Transverse colon (tissue), 4 donors: ENCODE results near the gene C10orf143. TPM values are rescaled to one million over a fixed set of nuclear protein-coding genes. Genes with fewer than 3 reads are reported as not detected.

Source experiments
- DNase-seq: peaks from one replicate; pipeline ENCODE4 v3.0.0-alpha.2; 2019
- H3K27ac ChIP-seq, 4 donors: fragments of 200-600 bp; sonication (generic); 2 replicates each; pipeline ENCODE4 v1.5.1; 2016 to 2018; ENCODE audit warnings: inconsistent platforms in 4 of 4
- H3K27me3 ChIP-seq: fragments of 200-600 bp; sonication (generic); 2 replicates; pipeline ENCODE4 v1.5.1; 2017; ENCODE audit warnings: inconsistent platforms
- H3K36me3 ChIP-seq, 4 donors: fragments of 200-600 bp; sonication (generic); 2 replicates each; pipeline ENCODE4 v1.5.1; 2017 to 2019; ENCODE audit warnings: inconsistent platforms in 4 of 4
- H3K4me1 ChIP-seq, 4 donors: fragments of 200-600 bp; sonication (generic); 2 replicates each; pipeline ENCODE4 v1.5.1; 2017 to 2020; ENCODE audit warnings: inconsistent platforms in 4 of 4
- H3K4me3 ChIP-seq, 4 donors: fragments of 200-600 bp; sonication (generic); 1 replicate in 1 of 4; 2 replicates in 3 of 4; pipeline versions ENCODE4 v1.5.1 to v1.6.1; 2017 to 2019; ENCODE audit warnings: inconsistent platforms in 4 of 4
- H3K9me3 ChIP-seq, 2 donors: fragments of 200-600 bp; sonication (generic); 2 replicates each; pipeline ENCODE4 v1.5.1; 2017 to 2019; ENCODE audit warnings: inconsistent platforms in 2 of 2
- EP300 ChIP-seq: sonication (generic); formaldehyde crosslinking; IDR thresholded peaks from one replicate; pipeline ENCODE4 v1.6.1; 2017; ENCODE audit warnings: antibody characterized with exemption, low read depth
- POLR2A ChIP-seq: fragments of 450-650 bp; IDR thresholded peaks from one replicate; pipeline ENCODE4 v1.6.1; 2016; ENCODE audit warnings: antibody characterized with exemption, mild to moderate bottlenecking, moderate library complexity
- POLR2AphosphoS5 ChIP-seq, 3 donors: sonication (generic); formaldehyde crosslinking; IDR thresholded peaks; one replicate each; pipeline ENCODE4 v1.6.1; 2016; ENCODE audit warnings: antibody characterized with exemption in 3 of 3
- WGBS, 2 donors: methylation state at CpG; one replicate each; pipeline ENCODE4 v1.1.5; 2018; ENCODE audit warnings: low coverage in 1 of 2; 5-methylcytosine and 5-hydroxymethylcytosine counted together
- in situ Hi-C, 4 donors: fragments of 200-750 bp; cut with MboI; loops; one replicate each; pipeline versions ENCODE4 v1.15.0 to v1.15.1; 2017; ENCODE audit warnings: low sequenced_read_pairs in 3 of 4, low pct_ligation_motif_present in 1 of 4, low pct_unique_long_range_greater_than_20kb in 1 of 4
- intact Hi-C: fragments of 100-400 bp; cut with DNase I; formaldehyde crosslinking; loops from one replicate; pipeline ENCODE4 v1.15.1; 2023; ENCODE audit warnings: low total_unique reads
- total RNA-seq, 4 donors: library from RNA; depleted of rRNA; stranded (reverse); fragments of >200 nt; gene quantifications; one replicate each; pipeline ENCODE4 v1.1.0, GENCODE V29; 2016
- TF ChIP-seq, protein P1 (sequence below), 5 experiments: fragments of 200-600 bp in 3 of 5; fragments of 450-650 bp in 2 of 5; sonication (generic) in 3 of 5; IDR thresholded peaks; 1 replicate in 2 of 5; 2 replicates in 3 of 5; pipeline ENCODE4 v1.5.1; 2016 to 2017; ENCODE audit warnings: antibody characterized with exemption in 5 of 5, inconsistent platforms in 3 of 5, mild to moderate bottlenecking in 2 of 5, moderate library complexity in 1 of 5

The C10orf143 gene
- total RNA-seq, 4 donors from 2014 or later, result 3.8 to 4.0 TPM; not detected in 2

DNA sequence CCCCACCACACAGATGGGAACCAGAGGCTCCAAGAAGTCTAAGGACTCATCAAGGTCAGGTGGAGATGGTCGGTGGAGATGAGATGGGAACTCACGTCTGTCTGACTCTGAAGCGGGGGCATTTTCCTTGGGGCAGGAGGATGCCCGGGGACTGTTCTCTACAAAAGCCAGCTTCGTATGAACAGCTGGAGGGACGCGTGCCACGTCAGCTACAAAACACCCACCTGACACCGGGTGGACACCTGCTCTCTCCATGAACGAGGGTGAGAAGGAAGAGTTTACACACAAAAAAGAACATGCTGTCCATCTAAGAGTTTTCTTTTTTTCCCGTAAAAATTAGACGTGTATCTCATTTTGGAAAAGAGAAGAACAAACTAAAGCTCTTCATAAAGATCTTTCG is 47.7 kb downstream of the C10orf143 start:
- in situ Hi-C loops, result no loop called here
- no peak for DNase-seq
- TF ChIP-seq POLR2AphosphoS5 (IDR thresholded peaks at IDR 0.05), result no peak
- TF ChIP-seq POLR2A, result no peak
- TF ChIP-seq EP300, result no peak
- TF ChIP-seq, protein P1, sequence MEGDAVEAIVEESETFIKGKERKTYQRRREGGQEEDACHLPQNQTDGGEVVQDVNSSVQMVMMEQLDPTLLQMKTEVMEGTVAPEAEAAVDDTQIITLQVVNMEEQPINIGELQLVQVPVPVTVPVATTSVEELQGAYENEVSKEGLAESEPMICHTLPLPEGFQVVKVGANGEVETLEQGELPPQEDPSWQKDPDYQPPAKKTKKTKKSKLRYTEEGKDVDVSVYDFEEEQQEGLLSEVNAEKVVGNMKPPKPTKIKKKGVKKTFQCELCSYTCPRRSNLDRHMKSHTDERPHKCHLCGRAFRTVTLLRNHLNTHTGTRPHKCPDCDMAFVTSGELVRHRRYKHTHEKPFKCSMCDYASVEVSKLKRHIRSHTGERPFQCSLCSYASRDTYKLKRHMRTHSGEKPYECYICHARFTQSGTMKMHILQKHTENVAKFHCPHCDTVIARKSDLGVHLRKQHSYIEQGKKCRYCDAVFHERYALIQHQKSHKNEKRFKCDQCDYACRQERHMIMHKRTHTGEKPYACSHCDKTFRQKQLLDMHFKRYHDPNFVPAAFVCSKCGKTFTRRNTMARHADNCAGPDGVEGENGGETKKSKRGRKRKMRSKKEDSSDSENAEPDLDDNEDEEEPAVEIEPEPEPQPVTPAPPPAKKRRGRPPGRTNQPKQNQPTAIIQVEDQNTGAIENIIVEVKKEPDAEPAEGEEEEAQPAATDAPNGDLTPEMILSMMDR (IDR thresholded peaks at IDR 0.05), result no peak
- H3K9me3 ChIP-seq, result no peaks in the 10 kb centered on the region
- intact Hi-C loops, result no loop called here
- H3K27ac ChIP-seq, result no peak overlapping the region
- H3K36me3 ChIP-seq, result no peaks in the 10 kb centered on the region
- no peaks in the 10 kb centered on the region for H3K27me3 ChIP-seq
- H3K4me3 ChIP-seq, result no peak overlapping the region
- H3K4me1 ChIP-seq, result no peaks in the 10 kb centered on the region
- 93 to 95% methylated on average over 13 of the region's 13 CpGs for WGBS, 2 donors

DNA sequence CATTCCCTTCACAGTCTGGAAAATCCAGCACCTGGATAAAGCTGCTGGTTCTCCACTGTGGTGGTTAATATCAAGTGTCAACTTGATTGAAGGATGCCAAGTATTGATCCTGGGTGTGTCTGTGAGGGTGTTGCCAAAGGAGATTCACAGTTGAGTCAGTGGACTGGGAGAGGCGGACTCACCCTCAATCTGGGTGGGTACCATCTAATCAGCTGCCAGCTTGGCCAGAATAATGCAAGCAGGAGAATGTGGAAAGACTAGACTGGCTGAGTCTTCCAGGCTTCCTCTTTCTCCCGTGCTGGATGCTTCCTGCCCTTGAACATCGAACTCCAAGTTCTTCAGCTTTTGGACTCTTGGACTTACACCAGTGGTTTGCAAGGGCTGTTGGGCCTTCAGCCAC is 48.4 kb downstream of the C10orf143 start:
- intact Hi-C loops, result no loop called here

DNA sequence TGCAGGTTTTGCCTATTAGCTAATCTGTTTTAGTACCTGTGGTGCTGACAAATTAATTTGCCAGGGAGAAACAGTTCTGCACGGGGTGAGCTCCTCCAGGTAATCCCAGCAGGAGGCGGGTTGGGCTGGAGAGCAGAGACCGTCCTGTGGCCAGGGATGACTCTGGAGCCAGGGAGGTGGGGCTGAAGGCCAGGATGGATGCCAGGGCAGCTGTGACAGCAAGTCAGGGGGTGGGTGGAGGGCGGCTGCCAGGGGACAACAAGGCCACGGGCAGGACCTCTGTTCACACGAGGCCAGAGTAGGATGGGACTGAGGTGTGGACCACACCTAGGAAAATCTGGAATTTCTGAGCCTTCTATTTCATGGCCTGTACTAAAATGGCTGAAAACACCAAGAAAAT is 48.9 kb downstream of the C10orf143 start:
- Histone ChIP-seq H3K36me3 (no peaks in the 10 kb centered on the region), H3K4me1 (no peaks in the 10 kb centered on the region), H3K27ac (no peak overlapping the region), H3K27me3 (no peaks in the 10 kb centered on the region), H3K9me3 (no peaks in the 10 kb centered on the region), H3K4me3 (no peak overlapping the region)
- 79% methylated on average over 6 of the region's 6 CpGs; no CpG with 5 or more reads in 1 of the 2 donors for WGBS, 2 donors
- in situ Hi-C loops (no loop called here), intact Hi-C loops (no loop called here)
- DNase-seq, result no peak
- no peak for TF ChIP-seq POLR2AphosphoS5 (IDR thresholded peaks at IDR 0.05)
- TF ChIP-seq POLR2A, result no peak
- TF ChIP-seq, protein P1 (IDR thresholded peaks at IDR 0.05), result no peak
- TF ChIP-seq EP300, result no peak

More for the DNA sequence above, 48.4 kb downstream of the C10orf143 start:
- 80 to 94% methylated on average over 1 to 3 of the region's 3 CpGs for WGBS, 2 donors
- TF ChIP-seq POLR2AphosphoS5 (IDR thresholded peaks at IDR 0.05), result no peak
- TF ChIP-seq EP300, result no peak
- TF ChIP-seq, protein P1 (IDR thresholded peaks at IDR 0.05), result no peak
- TF ChIP-seq POLR2A, result no peak
- no peaks in the 10 kb centered on the region for H3K27me3 ChIP-seq
- H3K4me3 ChIP-seq, result no peak overlapping the region
- DNase-seq, result no peak
- no peaks in the 10 kb centered on the region for H3K36me3 ChIP-seq
- in situ Hi-C loops, result no loop called here
- no peaks in the 10 kb centered on the region for H3K9me3 ChIP-seq
- no peaks in the 10 kb centered on the region for H3K4me1 ChIP-seq
- no peak overlapping the region for H3K27ac ChIP-seq

DNA sequence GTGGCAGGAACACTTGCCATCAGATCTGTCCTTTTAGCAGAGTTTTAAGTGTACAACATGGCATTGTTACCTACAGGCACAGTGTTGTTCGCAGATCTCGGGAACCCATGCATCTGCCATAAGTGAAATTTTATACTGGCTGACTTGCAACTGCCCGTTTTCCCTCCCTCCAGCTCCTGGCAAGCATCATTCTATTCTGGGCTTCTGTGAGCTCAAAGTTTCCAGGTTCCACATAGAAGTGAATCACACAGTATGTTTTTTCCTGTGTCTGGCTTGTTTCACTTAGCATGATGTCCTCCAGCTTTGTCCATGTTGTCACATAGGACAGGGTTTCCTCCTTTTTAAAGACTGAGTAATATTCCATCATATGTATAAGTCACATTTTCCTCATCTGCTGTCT is 56.6 kb downstream of the C10orf143 start:
- no peaks in the 10 kb centered on the region for H3K27me3 ChIP-seq
- H3K4me3 ChIP-seq, result no peak overlapping the region
- TF ChIP-seq POLR2AphosphoS5 (IDR thresholded peaks at IDR 0.05) (no peak), POLR2A (no peak), EP300 (no peak)
- TF ChIP-seq, protein P1 (IDR thresholded peaks at IDR 0.05), result no peak
- 85% methylated on average over 3 of the region's 3 CpGs; no CpG with 5 or more reads in 1 of the 2 donors for WGBS, 2 donors
- no peak for DNase-seq
- H3K27ac ChIP-seq, result no peak overlapping the region
- H3K9me3 ChIP-seq, result peaks cover 0 to 5% of the 10 kb centered on the region in 2 donors
- H3K4me1 ChIP-seq, result no peaks in the 10 kb centered on the region
- intact Hi-C loops, result no loop called here
- in situ Hi-C loops, result no loop called here
- no peaks in the 10 kb centered on the region for H3K36me3 ChIP-seq
